Vagina (tissue), 2 donors: ENCODE results near the gene MYOZ3. TPM values are rescaled to one million over a fixed set of nuclear protein-coding genes. Genes with fewer than 3 reads are reported as not detected.

Experiments
- DNase-seq, 2 donors: peaks; one replicate each; pipeline ENCODE4 v3.0.0-alpha.2; 2017; ENCODE audit errors: extremely low spot score in 2 of 2
- H3K27ac ChIP-seq: fragments of 200-600 bp; sonication (generic); one replicate; pipeline ENCODE4 v1.5.1; 2019
- H3K27me3 ChIP-seq: fragments of 200-600 bp; sonication (generic); one replicate; pipeline ENCODE4 v1.5.1; 2019
- H3K36me3 ChIP-seq, 2 donors: fragments of 200-600 bp; sonication (generic); one replicate each; pipeline ENCODE4 v1.5.1; 2017 to 2019
- H3K4me1 ChIP-seq: fragments of 200-600 bp; sonication (generic); one replicate; pipeline ENCODE4 v1.5.1; 2019
- H3K4me3 ChIP-seq, 2 donors: fragments of 200-600 bp; sonication (generic); 1 replicate in 1 of 2; 2 replicates in 1 of 2; pipeline ENCODE4 v1.5.1; 2016 to 2019
- H3K9me3 ChIP-seq: fragments of 200-600 bp; sonication (generic); one replicate; pipeline ENCODE4 v1.5.1; 2019
- CTCF ChIP-seq, 3 experiments: fragments of 450-650 bp in 2 of 3; fragments of 200-600 bp in 1 of 3; sonication (generic) in 1 of 3; IDR thresholded peaks; one replicate each; pipeline ENCODE4 v1.5.1; 2017 to 2019; ENCODE audit warnings: antibody characterized with exemption in 3 of 3, mild to moderate bottlenecking in 2 of 3, moderate library complexity in 2 of 3
- POLR2A ChIP-seq, 2 donors: fragments of 450-650 bp; IDR thresholded peaks; one replicate each; pipeline ENCODE4 v1.6.1; 2017; ENCODE audit warnings: antibody characterized with exemption in 2 of 2, mild to moderate bottlenecking in 2 of 2, moderate library complexity in 2 of 2
- POLR2AphosphoS5 ChIP-seq, 2 donors: sonication (generic); formaldehyde crosslinking; IDR thresholded peaks; one replicate each; pipeline ENCODE4 v1.9.0; 2017; ENCODE audit warnings: antibody characterized with exemption in 2 of 2, mild to moderate bottlenecking in 2 of 2, low read depth in 1 of 2; ENCODE audit not compliant: insufficient read depth in 1 of 2
- intact Hi-C: fragments of 100-400 bp; cut with DNase I; formaldehyde crosslinking; loops from one replicate; pipeline ENCODE4 v1.15.1; 2023
- total RNA-seq: library from RNA; depleted of rRNA; stranded (reverse); fragments of >200 nt; gene quantifications from one replicate; pipeline ENCODE4 v1.2.3, GENCODE V29; 2016

MYOZ3 gene
- total RNA-seq, 1 donor from 2014 or later, result not detected

- H3K4me3 ChIP-seq, result no peak overlapping the region
- H3K4me1 ChIP-seq, result peaks cover 58% of the 10 kb centered on the region
- no peaks in the 10 kb centered on the region for H3K9me3 ChIP-seq
- H3K27me3 ChIP-seq, result no peaks in the 10 kb centered on the region
- no peak for DNase-seq
- no peaks in the 10 kb centered on the region for H3K36me3 ChIP-seq
- peak overlapping the region; percentile 17 for H3K27ac ChIP-seq
- no peak for TF ChIP-seq CTCF (IDR thresholded peaks at IDR 0.05)
- TF ChIP-seq POLR2AphosphoS5 (IDR thresholded peaks at IDR 0.05; ENCODE audit: insufficient read depth in 1 of 2, low read depth in 1 of 2), result no peak
- TF ChIP-seq POLR2A (IDR thresholded peaks at IDR 0.05), result no peak
- intact Hi-C loops, result no loop called here
Observed at GRCh38 chr5:150630461-150631325, 30.4 kb upstream of the MYOZ3 start.

- no peaks in the 10 kb centered on the region for H3K27me3 ChIP-seq
- no peaks in the 10 kb centered on the region for H3K9me3 ChIP-seq
- peaks cover 58% of the 10 kb centered on the region for H3K4me1 ChIP-seq
- no peak for TF ChIP-seq CTCF (IDR thresholded peaks at IDR 0.05)
- TF ChIP-seq POLR2AphosphoS5 (IDR thresholded peaks at IDR 0.05; ENCODE audit: insufficient read depth in 1 of 2, low read depth in 1 of 2), result no peak
- TF ChIP-seq POLR2A (IDR thresholded peaks at IDR 0.05), result no peak
- no peak overlapping the region for H3K27ac ChIP-seq
- intact Hi-C loops, result no loop called here
- no peak for DNase-seq
- H3K36me3 ChIP-seq, result no peaks in the 10 kb centered on the region
- H3K4me3 ChIP-seq, result no peak overlapping the region
Observed at GRCh38 chr5:150631326-150631701, 29.7 kb upstream of the MYOZ3 start.

GRCh38 chr5:150632305-150633160 lies 28.5 kb upstream of the MYOZ3 start:
- Histone ChIP-seq H3K9me3 (no peaks in the 10 kb centered on the region), H3K4me1 (peaks cover 58% of the 10 kb centered on the region), H3K36me3 (no peaks in the 10 kb centered on the region), H3K27ac (no peak overlapping the region), H3K27me3 (no peaks in the 10 kb centered on the region), H3K4me3 (no peak overlapping the region)
- intact Hi-C loops, result no loop called here
- DNase-seq, result no peak
- TF ChIP-seq POLR2A (IDR thresholded peaks at IDR 0.05), result no peak
- TF ChIP-seq CTCF (IDR thresholded peaks at IDR 0.05), result no peak
- no peak for TF ChIP-seq POLR2AphosphoS5 (IDR thresholded peaks at IDR 0.05; ENCODE audit: insufficient read depth in 1 of 2, low read depth in 1 of 2)

GRCh38 chr5:150633429-150633828 lies 27.6 kb upstream of the MYOZ3 start:
- Histone ChIP-seq H3K4me1 (peaks cover 57% of the 10 kb centered on the region), H3K27me3 (no peaks in the 10 kb centered on the region), H3K9me3 (no peaks in the 10 kb centered on the region), H3K4me3 (no peak overlapping the region), H3K36me3 (no peaks in the 10 kb centered on the region), H3K27ac (no peak overlapping the region)
- TF ChIP-seq CTCF (IDR thresholded peaks at IDR 0.05) (no peak), POLR2AphosphoS5 (IDR thresholded peaks at IDR 0.05; ENCODE audit: insufficient read depth in 1 of 2, low read depth in 1 of 2) (no peak), POLR2A (IDR thresholded peaks at IDR 0.05) (no peak)
- DNase-seq, result no peak
- intact Hi-C loops, result no loop called here
